Mucosa of rectum (tissue), 2 donors: Measurements from ENCODE around the gene RTP3.
"Not testable (repeated sequence)": the region's sequence is repeated elsewhere in the genome, so short reads cannot be mapped to it uniquely, and the experiment has no call there.

Experiments used
- H3K27ac ChIP-seq, 2 donors: one replicate each; pipeline ENCODE4 v1.7.0; 2013; ENCODE audit warnings: inconsistent platforms in 2 of 2, low read depth in 2 of 2, low read length in 2 of 2
- H3K27me3 ChIP-seq, 2 donors: one replicate each; pipeline ENCODE4 v1.7.0; 2013; ENCODE audit warnings: low read length in 2 of 2; ENCODE audit not compliant: control insufficient read depth in 2 of 2, insufficient read depth in 2 of 2
- H3K36me3 ChIP-seq, 2 donors: one replicate each; pipeline ENCODE4 v1.7.0; 2013; ENCODE audit warnings: low read length in 2 of 2; ENCODE audit not compliant: control insufficient read depth in 2 of 2, insufficient read depth in 2 of 2
- H3K4me1 ChIP-seq, 2 donors: one replicate each; pipeline ENCODE4 v1.7.0; 2013; ENCODE audit warnings: low read length in 2 of 2, mild to moderate bottlenecking in 1 of 2; ENCODE audit not compliant: control insufficient read depth in 2 of 2, insufficient read depth in 2 of 2
- H3K4me3 ChIP-seq, 2 donors: one replicate each; pipeline ENCODE4 v1.7.0; 2013; ENCODE audit warnings: low read length in 2 of 2
- H3K9ac ChIP-seq, 2 donors: one replicate each; pipeline ENCODE4 v1.7.0; 2013; ENCODE audit warnings: low read length in 2 of 2, low read depth in 1 of 2, mild to moderate bottlenecking in 1 of 2
- H3K9me3 ChIP-seq, 2 donors: one replicate each; pipeline ENCODE4 v1.7.0; 2013; ENCODE audit warnings: low read length in 2 of 2; ENCODE audit not compliant: control insufficient read depth in 2 of 2
- donor health status: healthy.
- donor health status: Normal muscosa, but diverticular disease.

Gene RTP3

DNA sequence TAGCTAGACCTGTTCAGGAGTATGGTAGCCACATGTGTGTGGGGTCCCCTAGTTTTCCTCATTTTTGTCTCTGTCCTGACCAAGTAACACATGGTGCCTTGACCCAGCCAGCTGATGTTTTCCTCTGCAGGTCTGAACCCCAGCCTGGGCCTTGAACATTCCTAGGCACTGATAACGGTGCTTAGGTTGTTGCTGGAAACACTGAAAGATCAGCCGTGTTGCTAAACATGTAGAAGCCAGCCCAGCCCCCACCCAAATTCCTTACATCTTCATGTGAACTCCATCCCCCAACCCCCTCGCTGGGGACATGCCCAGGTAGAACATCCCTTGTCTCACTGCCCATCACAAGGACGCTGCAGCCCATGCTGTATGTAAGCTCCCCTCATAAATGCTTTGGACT is 18.7 kb downstream of the RTP3 start:
- no peaks in the 10 kb centered on the region for H3K27me3 ChIP-seq
- H3K9me3 ChIP-seq: no peaks in the 10 kb centered on the region
- no peak overlapping the region for H3K4me3 ChIP-seq
- no peaks in the 10 kb centered on the region for H3K36me3 ChIP-seq
- no peaks in the 10 kb centered on the region for H3K4me1 ChIP-seq
- no peak overlapping the region for H3K27ac ChIP-seq
- no peak overlapping the region for H3K9ac ChIP-seq

DNA sequence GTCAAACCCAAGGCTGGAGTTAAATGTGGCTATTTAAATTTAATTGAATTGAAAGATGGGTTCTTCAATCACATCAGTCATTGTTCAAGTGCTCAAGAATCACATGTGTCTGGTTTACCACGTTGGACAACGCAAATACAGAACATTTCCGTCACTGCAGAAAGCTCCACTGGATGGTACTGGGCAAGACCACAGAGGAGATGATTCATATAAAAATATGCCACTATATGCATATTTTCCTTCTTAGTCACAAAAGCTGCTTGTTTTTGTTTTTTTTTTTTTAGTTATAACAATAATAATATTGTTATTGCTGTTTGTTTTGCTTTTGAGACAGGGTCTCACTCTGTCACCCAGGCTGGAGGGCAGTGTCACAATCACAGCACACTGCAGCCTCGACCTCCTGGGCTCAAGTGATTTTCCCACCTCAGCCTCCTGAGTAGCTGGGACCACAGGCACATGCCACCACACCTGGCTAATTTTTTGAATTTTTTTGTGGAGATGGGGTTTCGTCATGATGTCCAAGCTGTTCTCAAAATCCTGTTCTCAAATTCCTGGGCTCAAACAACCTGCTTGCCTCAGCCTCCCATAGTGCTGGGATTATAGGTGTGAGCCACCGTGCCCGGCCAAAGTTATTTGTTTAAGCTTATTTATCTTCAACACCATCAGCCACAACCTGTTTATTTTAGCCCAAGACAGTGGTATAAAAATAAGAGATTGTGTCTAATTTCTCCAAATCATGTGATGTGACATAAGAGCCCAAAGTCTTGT is 19.4 kb downstream of the RTP3 start:
- Histone ChIP-seq H3K4me3 (no peak overlapping the region), H3K9me3 (no peaks in the 10 kb centered on the region), H3K4me1 (no peaks in the 10 kb centered on the region), H3K36me3 (no peaks in the 10 kb centered on the region), H3K9ac (no peak overlapping the region), H3K27me3 (no peaks in the 10 kb centered on the region), H3K27ac (no peak overlapping the region)

DNA sequence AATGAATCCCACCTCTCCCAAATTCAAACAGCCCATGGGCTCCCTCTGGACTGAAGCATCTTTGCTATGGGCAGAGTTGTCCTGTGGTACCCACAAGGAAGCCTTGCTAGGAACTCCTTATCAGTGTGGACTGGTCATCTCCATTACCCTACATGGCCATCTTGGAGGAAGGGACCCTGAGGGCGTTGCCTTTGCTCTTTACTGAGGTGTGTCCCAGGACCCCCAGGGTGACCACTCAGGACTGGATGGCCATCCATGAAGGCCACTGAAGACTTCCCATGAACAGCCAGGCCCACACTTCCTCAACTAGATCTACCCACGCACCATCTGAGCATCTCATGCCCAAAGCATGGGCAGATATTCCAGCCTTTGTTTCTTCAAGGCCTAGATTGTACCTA is 20.0 kb downstream of the RTP3 start:
- Histone ChIP-seq H3K36me3 (no peaks in the 10 kb centered on the region), H3K27me3 (no peaks in the 10 kb centered on the region), H3K27ac (no peak overlapping the region), H3K4me3 (no peak overlapping the region), H3K9me3 (no peaks in the 10 kb centered on the region), H3K9ac (no peak overlapping the region), H3K4me1 (no peaks in the 10 kb centered on the region)

DNA sequence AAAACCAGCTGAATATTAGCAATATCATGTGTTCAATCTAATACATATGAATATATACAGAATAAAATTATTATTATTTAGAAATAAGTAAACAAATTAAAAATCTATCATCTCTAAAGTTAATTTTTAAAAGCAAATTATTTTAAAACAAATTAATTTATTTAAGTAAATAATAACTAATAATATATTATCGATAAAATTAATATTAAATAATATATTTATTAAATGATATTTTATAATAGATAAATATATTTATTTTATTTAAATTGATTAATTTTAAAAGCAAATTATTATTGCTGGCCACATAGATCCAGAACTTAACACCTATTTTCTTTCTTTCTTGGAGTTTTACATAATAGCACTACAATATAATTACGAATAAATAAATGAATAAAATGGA is 22.2 kb downstream of the RTP3 start:
- Histone ChIP-seq H3K9ac (no peak overlapping the region), H3K27ac (no peak overlapping the region), H3K9me3 (no peaks in the 10 kb centered on the region), H3K4me1 (no peaks in the 10 kb centered on the region), H3K4me3 (no peak overlapping the region), H3K27me3 (no peaks in the 10 kb centered on the region), H3K36me3 (no peaks in the 10 kb centered on the region)

DNA sequence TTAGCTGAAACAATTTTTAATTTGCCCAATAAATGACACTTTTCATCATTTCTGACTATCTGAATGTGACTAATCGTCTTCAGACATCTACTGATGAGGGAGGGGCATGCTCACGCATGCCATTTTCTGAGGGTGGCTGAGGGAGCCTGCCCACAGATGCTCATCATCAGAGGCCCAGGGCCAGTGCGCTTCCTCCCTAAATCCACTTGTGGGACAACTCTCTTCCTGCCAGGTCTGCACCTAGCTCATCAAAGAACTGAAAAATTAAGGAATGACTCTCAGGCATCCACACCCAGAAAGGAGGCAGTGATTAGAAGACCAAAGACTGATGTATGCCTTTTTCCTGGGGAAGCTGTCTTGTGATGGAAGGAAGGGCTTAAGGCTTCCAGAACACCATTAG is 22.8 kb downstream of the RTP3 start:
- Histone ChIP-seq H3K9ac (no peak overlapping the region), H3K27me3 (no peaks in the 10 kb centered on the region), H3K36me3 (no peaks in the 10 kb centered on the region), H3K4me1 (no peaks in the 10 kb centered on the region), H3K27ac (no peak overlapping the region), H3K4me3 (no peak overlapping the region), H3K9me3 (no peaks in the 10 kb centered on the region)

DNA sequence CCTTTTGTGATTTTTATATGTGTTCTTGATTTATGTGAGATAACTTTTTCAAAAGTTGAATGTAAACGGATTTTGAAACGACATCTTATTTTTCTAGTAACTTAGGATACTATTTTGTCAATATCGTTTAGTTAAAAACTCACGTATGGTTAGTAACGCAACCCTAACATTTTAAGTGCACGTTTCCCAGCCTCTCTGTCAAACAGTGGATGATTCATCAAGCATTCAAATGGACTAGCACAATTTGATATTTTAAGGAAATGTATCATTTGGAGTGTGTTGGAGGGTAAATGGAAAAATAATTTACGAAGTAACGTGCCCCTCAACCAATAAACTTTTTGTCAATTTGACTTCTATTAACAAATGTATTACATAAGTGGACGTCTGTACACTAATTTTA is 23.3 kb downstream of the RTP3 start:
- Histone ChIP-seq H3K36me3 (no peaks in the 10 kb centered on the region), H3K27me3 (no peaks in the 10 kb centered on the region), H3K4me1 (no peaks in the 10 kb centered on the region), H3K27ac (no peak overlapping the region), H3K9ac (no peak overlapping the region), H3K9me3 (no peaks in the 10 kb centered on the region), H3K4me3 (no peak overlapping the region)

DNA sequence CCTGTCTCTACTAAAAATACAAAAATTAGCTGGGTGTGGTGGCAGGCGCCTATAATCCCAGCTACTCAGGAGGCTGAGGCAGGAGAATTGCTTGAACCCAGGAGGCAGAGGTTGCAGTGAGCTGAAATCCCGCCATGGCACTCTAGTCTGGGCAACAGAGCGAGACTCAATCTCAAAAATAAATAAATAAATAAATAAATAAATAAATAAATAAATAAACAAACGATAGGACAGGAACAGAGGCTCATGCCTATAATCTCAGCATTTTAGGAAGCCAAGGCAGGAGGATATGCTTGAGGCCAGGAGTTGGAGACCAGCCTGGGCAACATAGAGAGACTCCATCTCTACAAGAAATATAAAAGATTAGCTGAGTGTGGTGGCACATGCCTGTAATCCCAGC is 24.4 kb downstream of the RTP3 start:
- not testable (repeated sequence) for H3K9ac ChIP-seq, H3K27ac ChIP-seq, H3K4me1 ChIP-seq, H3K9me3 ChIP-seq, H3K36me3 ChIP-seq, H3K4me3 ChIP-seq, H3K27me3 ChIP-seq

DNA sequence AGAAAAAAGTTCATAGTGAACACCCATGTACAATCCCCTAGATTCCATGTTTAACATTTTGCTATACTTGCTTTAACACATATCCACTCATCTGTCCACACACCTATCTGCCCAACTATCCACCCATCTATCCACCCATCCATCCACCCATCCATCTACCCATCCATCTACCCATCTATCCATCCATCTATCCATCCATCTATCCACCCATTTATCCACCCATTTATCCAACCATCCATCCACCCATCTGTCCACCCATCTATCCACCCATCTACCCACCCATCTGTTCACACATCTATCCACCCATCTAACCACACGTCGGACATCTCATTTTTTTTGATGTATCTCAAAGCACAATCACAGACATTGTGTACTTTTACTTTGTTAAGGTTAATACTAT is 25.8 kb downstream of the RTP3 start:
- Histone ChIP-seq H3K4me1 (no peaks in the 10 kb centered on the region), H3K36me3 (no peaks in the 10 kb centered on the region), H3K9ac (no peak overlapping the region), H3K9me3 (no peaks in the 10 kb centered on the region), H3K27ac (no peak overlapping the region), H3K4me3 (no peak overlapping the region), H3K27me3 (no peaks in the 10 kb centered on the region)

DNA sequence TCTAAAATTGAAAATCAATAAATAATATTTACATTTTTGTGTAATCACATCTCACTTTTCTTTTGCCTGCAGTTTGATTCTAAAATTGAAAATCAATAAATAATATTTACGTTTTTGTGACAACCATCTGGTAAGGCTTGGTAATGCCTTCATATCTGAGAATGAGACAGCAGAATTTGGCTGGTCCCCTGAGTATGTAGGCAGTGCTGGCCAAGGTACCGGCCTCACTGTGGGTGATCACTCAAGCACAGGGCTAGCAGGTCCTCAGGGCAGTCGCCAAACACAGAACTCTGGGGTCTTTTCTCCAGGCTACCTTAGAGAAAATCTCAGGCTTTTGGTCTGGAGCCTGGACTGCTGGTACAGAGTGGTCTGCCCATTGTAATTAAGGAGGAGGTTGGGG is 26.2 kb downstream of the RTP3 start:
- no peak overlapping the region for H3K9ac ChIP-seq
- no peak overlapping the region for H3K4me3 ChIP-seq
- no peaks in the 10 kb centered on the region for H3K27me3 ChIP-seq
- H3K9me3 ChIP-seq: no peaks in the 10 kb centered on the region
- no peak overlapping the region for H3K27ac ChIP-seq
- no peaks in the 10 kb centered on the region for H3K36me3 ChIP-seq
- no peaks in the 10 kb centered on the region for H3K4me1 ChIP-seq

DNA sequence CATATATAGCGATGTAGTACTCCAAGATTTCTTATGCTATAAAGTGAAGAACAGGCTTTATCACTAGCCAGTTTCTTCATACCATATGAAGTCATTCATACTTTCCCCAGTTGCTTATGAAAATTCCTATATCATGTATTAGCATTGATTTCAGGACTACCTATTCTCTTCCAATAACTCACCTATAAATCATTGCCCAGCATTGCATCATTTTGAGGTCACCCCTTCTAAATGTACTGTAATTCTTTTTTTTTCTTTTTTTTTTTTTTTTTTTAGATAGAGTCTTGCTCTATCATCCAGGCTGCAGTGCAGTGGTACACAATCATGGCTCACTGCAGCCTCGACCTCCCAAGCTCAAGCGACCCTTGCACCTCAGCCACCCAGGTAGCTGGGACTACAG is 27.1 kb downstream of the RTP3 start:
- Histone ChIP-seq H3K9me3 (no peaks in the 10 kb centered on the region), H3K27me3 (no peaks in the 10 kb centered on the region), H3K4me3 (no peak overlapping the region), H3K36me3 (no peaks in the 10 kb centered on the region), H3K4me1 (no peaks in the 10 kb centered on the region), H3K27ac (no peak overlapping the region), H3K9ac (no peak overlapping the region)

DNA sequence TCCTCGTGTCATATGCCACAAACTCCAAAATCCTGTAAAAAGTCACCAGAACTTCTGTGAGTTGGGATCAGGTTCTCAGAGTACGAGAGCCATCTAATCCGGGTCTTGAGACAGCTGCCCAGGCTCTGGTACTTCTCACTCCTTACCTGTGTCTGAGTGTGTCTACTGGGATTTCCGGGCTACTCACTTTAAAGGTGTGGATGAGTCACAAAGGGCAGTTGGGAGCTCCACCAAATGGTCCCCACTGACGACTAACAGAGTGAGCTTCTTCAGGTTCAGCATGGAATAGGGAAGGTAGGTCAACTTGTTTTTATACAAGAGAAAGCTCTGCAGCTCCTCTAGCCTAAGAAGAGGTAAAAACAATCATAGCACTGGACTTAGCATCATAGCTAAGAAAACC is 29.5 kb downstream of the RTP3 start:
- H3K27ac ChIP-seq: no peak overlapping the region
- no peaks in the 10 kb centered on the region for H3K9me3 ChIP-seq
- no peak overlapping the region for H3K9ac ChIP-seq
- H3K4me1 ChIP-seq: no peaks in the 10 kb centered on the region
- H3K4me3 ChIP-seq: no peak overlapping the region
- no peaks in the 10 kb centered on the region for H3K36me3 ChIP-seq
- no peaks in the 10 kb centered on the region for H3K27me3 ChIP-seq
